PC-9 (cell line): ENCODE results near the gene MET. TPM values are rescaled to one million over a fixed set of nuclear protein-coding genes. Genes with fewer than 3 reads are reported as not detected.
"Not testable (repeated sequence)": the region's sequence is repeated elsewhere in the genome, so short reads cannot be mapped to it uniquely, and the experiment has no call there.

Source experiments
- BruUV-seq: library from RNA; stranded (reverse); fragments of 400-500 nt; replicated peaks from 2 replicates; lab custom pipeline; 2021; lab: Mats Ljungman, UMichigan
- CTCF ChIA-PET: fragments of 300-600 bp; sonication (Branson Sonifier 250); formaldehyde crosslinking; loops from one replicate; lab custom pipeline; 2022; ENCODE audit warnings: antibody characterized with exemption; lab: Charles Lee
- POLR2A ChIA-PET: fragments of 300-600 bp; sonication (Branson Sonifier 250); formaldehyde crosslinking; loops from one replicate; lab custom pipeline; 2022; ENCODE audit warnings: antibody characterized with exemption; ENCODE audit not compliant: unreplicated experiment; lab: Charles Lee
- DNase-seq, 2 experiments: peaks; one replicate each; pipeline versions ENCODE4 v3.0.0 to v3.0.0-alpha.2; 2015 to 2022; ENCODE audit warnings: mixed read lengths in 1 of 2
- H2AFZ ChIP-seq: fragments of 200-600 bp; sonication (generic); 2 replicates; pipeline ENCODE4 v1.8.1; 2017; ENCODE audit warnings: antibody characterized with exemption
- H3F3A ChIP-seq: fragments of 200-600 bp; sonication (generic); 2 replicates; pipeline ENCODE4 v1.8.1; 2017; ENCODE audit warnings: antibody characterized with exemption, mild to moderate bottlenecking, low read depth; ENCODE audit not compliant: insufficient read depth
- H3K27ac ChIP-seq: fragments of 200-600 bp; sonication (generic); 2 replicates; pipeline ENCODE4 v1.6.1; 2016; ENCODE audit warnings: mixed run types
- H3K27me3 ChIP-seq: fragments of 200-600 bp; sonication (generic); 2 replicates; pipeline ENCODE4 v1.6.1; 2016; ENCODE audit warnings: low read depth, mixed run types; ENCODE audit not compliant: insufficient read depth
- H3K36me3 ChIP-seq: fragments of 200-600 bp; sonication (generic); 2 replicates; pipeline ENCODE4 v1.6.1; 2016; ENCODE audit warnings: low read depth, mixed run types
- H3K4me1 ChIP-seq: fragments of 200-600 bp; sonication (generic); replicated peaks from 2 replicates; pipeline ENCODE4 v1.6.1; 2016; ENCODE audit warnings: mixed run types; ENCODE audit not compliant: insufficient read depth
- H3K4me2 ChIP-seq: fragments of 200-600 bp; sonication (generic); 2 replicates; pipeline ENCODE4 v1.6.1; 2017; ENCODE audit warnings: mixed run types
- H3K4me3 ChIP-seq: fragments of 200-600 bp; sonication (generic); 2 replicates; pipeline ENCODE4 v1.6.1; 2016; ENCODE audit warnings: mixed run types
- H3K79me2 ChIP-seq: fragments of 200-600 bp; sonication (generic); 2 replicates; pipeline ENCODE4 v1.6.1; 2017; ENCODE audit warnings: low read depth, mixed run types
- H3K9me2 ChIP-seq: fragments of 200-600 bp; sonication (generic); 2 replicates; pipeline ENCODE4 v1.8.1; 2017; ENCODE audit warnings: mild to moderate bottlenecking; ENCODE audit not compliant: insufficient read depth
- H3K9me3 ChIP-seq: fragments of 200-600 bp; sonication (generic); 2 replicates; pipeline ENCODE4 v1.8.1; 2016; ENCODE audit warnings: low read depth; ENCODE audit not compliant: insufficient read depth
- H4K20me1 ChIP-seq: fragments of 200-600 bp; sonication (generic); 2 replicates; pipeline ENCODE4 v1.8.1; 2017; ENCODE audit not compliant: insufficient read depth
- EZH2 ChIP-seq: fragments of 200-600 bp; sonication (generic); IDR thresholded peaks from 2 replicates; pipeline ENCODE4 v1.8.0; 2017; ENCODE audit warnings: antibody characterized with exemption, low read depth
- intact Hi-C: fragments of 100-400 bp; cut with micrococcal nuclease; formaldehyde crosslinking; loops from one replicate; pipeline ENCODE4 v1.10.0; 2022; ENCODE audit not compliant: unreplicated experiment
- total RNA-seq: library from RNA; stranded (reverse); gene quantifications from 2 replicates; pipeline ENCODE4 v1.2.3, GENCODE V29; 2021
- TF ChIP-seq, protein P1 (sequence below): fragments of 200-600 bp; sonication (generic); conservative IDR thresholded peaks from 2 replicates; pipeline ENCODE4 v1.6.1; 2017; ENCODE audit warnings: mixed run types, antibody characterized with exemption, mild to moderate bottlenecking, moderate library complexity

The MET gene
- total RNA-seq, 1 experiment from 2014 or later, result 287 TPM

DNA sequence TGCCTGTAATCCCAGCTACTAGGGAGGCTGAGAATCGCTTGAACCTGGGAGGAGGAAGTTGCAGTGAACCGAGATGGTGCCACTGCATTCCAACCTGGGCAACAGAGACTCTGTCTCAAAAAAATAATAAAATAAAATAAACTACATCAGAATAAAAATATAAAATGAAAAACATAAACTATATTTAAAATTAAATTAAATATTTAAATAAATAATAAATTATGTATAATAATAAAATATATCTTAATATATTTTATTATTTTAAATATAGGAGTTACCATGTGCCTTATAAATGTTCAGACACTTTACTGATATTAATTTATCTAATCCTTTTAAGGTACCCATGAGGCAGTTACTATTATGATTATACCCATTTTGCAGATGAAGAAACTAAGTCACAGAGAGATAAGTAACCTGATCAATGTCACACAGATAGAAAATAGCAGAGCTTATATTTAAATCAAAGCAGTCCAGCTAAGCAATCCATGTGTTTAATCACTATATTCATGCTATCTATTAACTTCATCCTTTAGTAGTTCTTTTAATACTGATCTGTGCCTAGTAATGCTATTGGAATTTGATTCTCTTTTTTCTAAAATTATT lies 30.3 kb upstream of the MET start:
- H3K36me3 ChIP-seq, result no peaks in the 10 kb centered on the region
- no peaks in the 10 kb centered on the region for H3K4me1 ChIP-seq
- no peak overlapping the region for H3K4me3 ChIP-seq
- ChIA-PET POLR2A (no interaction called here), CTCF (no interaction called here)
- no peaks in the 10 kb centered on the region for H3K79me2 ChIP-seq
- H2AFZ ChIP-seq, result no peak overlapping the region
- no peaks in the 10 kb centered on the region for H3K9me2 ChIP-seq
- H3K27me3 ChIP-seq, result no peaks in the 10 kb centered on the region
- no peaks in the 10 kb centered on the region for H3F3A ChIP-seq
- intact Hi-C loops, result no loop called here
- DNase-seq, result no peak
- BruUV-seq, result no TSS peak
- no peaks in the 10 kb centered on the region for H4K20me1 ChIP-seq
- H3K9me3 ChIP-seq, result no peaks in the 10 kb centered on the region
- H3K27ac ChIP-seq, result no peak overlapping the region
- no peak overlapping the region for H3K4me2 ChIP-seq
- TF ChIP-seq, protein P1, sequence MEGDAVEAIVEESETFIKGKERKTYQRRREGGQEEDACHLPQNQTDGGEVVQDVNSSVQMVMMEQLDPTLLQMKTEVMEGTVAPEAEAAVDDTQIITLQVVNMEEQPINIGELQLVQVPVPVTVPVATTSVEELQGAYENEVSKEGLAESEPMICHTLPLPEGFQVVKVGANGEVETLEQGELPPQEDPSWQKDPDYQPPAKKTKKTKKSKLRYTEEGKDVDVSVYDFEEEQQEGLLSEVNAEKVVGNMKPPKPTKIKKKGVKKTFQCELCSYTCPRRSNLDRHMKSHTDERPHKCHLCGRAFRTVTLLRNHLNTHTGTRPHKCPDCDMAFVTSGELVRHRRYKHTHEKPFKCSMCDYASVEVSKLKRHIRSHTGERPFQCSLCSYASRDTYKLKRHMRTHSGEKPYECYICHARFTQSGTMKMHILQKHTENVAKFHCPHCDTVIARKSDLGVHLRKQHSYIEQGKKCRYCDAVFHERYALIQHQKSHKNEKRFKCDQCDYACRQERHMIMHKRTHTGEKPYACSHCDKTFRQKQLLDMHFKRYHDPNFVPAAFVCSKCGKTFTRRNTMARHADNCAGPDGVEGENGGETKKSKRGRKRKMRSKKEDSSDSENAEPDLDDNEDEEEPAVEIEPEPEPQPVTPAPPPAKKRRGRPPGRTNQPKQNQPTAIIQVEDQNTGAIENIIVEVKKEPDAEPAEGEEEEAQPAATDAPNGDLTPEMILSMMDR, result no peak
- no peak for TF ChIP-seq EZH2

GRCh38 chr7:116643148-116643547 lies 28.8 kb upstream of the MET start:
- H3K36me3 ChIP-seq, H3K9me3 ChIP-seq, H3K9me2 ChIP-seq, H3K79me2 ChIP-seq, H3K4me3 ChIP-seq, H3F3A ChIP-seq, H2AFZ ChIP-seq, DNase-seq, BruUV-seq, H3K27me3 ChIP-seq, H4K20me1 ChIP-seq, H3K4me2 ChIP-seq, H3K27ac ChIP-seq, intact Hi-C loops, H3K4me1 ChIP-seq: not testable (repeated sequence)
- CTCF ChIA-PET, result interaction anchor here (0.6 to 0.7 kb wide), 2 partner anchors 15 to 24 kb away, joined by 3 to 4 read pairs; no protein-coding TSS in a partner anchor
- POLR2A ChIA-PET, result interaction anchor here (0.7 kb wide), 1 partner anchor 72 kb away, joined by 9 read pairs; no protein-coding TSS in a partner anchor

DNA sequence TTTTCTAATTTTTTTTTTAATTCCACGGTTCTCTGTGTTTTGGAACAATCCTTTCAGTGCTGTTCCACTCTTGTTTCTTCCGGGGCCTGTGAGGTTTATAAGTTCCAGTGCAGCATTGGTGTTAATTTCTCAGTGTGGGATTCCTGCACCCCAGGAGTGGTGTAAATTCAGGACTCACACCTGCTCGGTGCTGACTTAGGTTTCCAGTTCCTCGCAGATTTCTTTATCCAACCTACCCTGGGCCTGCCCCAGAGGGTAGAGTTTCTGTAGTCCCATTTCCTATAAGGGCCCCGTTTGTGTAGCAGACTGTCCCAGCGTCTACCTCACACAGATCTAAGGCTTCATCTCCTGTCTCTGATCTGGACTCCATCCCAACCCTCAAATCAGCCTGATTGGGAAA lies 27.4 kb upstream of the MET start:
- TF ChIP-seq EZH2, result no peak
- TF ChIP-seq, protein P1, result no peak
- H3K27me3 ChIP-seq, result no peaks in the 10 kb centered on the region
- H3K79me2 ChIP-seq, result no peaks in the 10 kb centered on the region
- no peak overlapping the region for H3K4me2 ChIP-seq
- H3K36me3 ChIP-seq, result no peaks in the 10 kb centered on the region
- H4K20me1 ChIP-seq, result no peaks in the 10 kb centered on the region
- no peaks in the 10 kb centered on the region for H3K9me3 ChIP-seq
- H3K4me1 ChIP-seq, result no peaks in the 10 kb centered on the region
- ChIA-PET CTCF (no interaction called here), POLR2A (no interaction called here)
- H2AFZ ChIP-seq, result no peak overlapping the region
- DNase-seq, result no peak
- intact Hi-C loops, result no loop called here
- BruUV-seq, result no TSS peak
- no peaks in the 10 kb centered on the region for H3F3A ChIP-seq
- H3K4me3 ChIP-seq, result no peak overlapping the region
- H3K9me2 ChIP-seq, result no peaks in the 10 kb centered on the region
- no peak overlapping the region for H3K27ac ChIP-seq

DNA sequence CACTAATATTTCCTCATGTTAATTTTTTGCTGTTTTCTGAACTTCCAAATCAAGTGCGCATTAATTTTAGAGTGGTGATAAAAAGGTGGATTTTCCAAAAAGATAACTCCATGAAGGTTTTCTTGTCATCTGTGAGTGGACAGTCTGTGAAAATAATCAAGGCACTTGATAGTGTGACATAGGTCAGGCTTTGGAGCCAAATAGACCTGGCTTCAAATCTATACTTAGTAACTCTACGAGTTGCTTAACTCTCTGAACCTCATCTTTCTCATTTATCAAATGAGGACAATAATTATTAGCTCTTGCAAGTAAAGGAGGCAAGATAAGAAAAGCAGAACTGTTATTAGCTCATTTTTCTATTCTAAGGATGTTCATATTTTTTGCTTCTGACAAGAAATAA lies 24.7 kb upstream of the MET start:
- no peaks in the 10 kb centered on the region for H3K36me3 ChIP-seq
- no peaks in the 10 kb centered on the region for H3K9me2 ChIP-seq
- no peaks in the 10 kb centered on the region for H3K27me3 ChIP-seq
- CTCF ChIA-PET, result no interaction called here
- no TSS peak for BruUV-seq
- intact Hi-C loops, result no loop called here
- no peak overlapping the region for H3K4me2 ChIP-seq
- no peak for DNase-seq
- H4K20me1 ChIP-seq, result no peaks in the 10 kb centered on the region
- no peak overlapping the region for H2AFZ ChIP-seq
- TF ChIP-seq, protein P1, result no peak
- no peak for TF ChIP-seq EZH2
- POLR2A ChIA-PET, result no interaction called here
- H3K27ac ChIP-seq, result no peak overlapping the region
- H3K4me1 ChIP-seq, result no peaks in the 10 kb centered on the region
- H3K9me3 ChIP-seq, result no peaks in the 10 kb centered on the region; the same call in 1 of the 2 replicates
- no peak overlapping the region for H3K4me3 ChIP-seq
- no peaks in the 10 kb centered on the region for H3F3A ChIP-seq
- no peaks in the 10 kb centered on the region for H3K79me2 ChIP-seq
